NCI-H748 (cell line): ENCODE data around the gene SLBP.

Source experiments
- DNase-seq: peaks from one replicate; lab custom pipeline; 2025; ENCODE audit not compliant: unreplicated experiment; lab: John Stamatoyannopoulos, UW

The SLBP gene

DNA sequence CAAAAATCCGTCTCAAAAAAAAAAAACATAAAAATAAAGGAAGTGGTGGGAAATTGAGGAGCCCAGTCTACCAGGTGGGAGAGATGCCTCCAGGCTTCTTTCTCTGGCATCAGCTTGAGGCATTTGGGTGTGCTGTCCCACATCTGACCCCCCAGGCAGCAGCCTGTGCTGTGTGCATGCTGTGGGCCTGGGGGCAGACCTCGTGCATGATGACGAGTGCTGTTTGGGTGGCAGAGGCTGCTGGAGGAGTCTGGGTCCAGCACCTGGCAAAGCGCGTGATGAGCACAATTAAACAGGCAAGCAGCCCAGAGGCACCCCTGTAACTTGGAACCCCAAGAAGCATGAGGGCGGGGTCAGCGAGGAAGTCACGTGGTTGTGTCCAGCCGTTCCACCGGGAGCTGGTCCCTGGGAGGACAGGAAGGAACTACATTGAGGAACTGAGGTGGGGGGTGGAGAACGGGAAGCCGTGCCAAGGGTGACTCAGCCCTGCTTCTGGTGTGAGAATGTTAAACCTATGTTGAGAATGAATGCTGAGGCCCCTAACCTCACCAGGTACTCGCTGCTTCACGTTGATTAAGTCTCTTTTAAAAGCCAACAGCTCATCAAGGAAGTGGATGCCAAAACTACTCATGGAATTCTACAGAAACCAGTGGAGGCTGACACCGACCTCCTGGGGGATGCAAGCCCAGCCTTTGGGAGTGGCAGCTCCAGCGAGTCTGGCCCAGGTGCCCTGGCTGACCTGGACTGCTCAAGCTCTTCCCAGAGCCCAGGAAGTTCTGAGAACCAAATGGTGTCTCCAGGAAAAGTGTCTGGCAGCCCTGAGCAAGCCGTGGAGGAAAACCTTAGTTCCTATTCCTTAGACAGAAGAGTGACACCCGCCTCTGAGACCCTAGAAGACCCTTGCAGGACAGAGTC is 15.3 kb upstream of the SLBP start:
- no peak for DNase-seq

DNA sequence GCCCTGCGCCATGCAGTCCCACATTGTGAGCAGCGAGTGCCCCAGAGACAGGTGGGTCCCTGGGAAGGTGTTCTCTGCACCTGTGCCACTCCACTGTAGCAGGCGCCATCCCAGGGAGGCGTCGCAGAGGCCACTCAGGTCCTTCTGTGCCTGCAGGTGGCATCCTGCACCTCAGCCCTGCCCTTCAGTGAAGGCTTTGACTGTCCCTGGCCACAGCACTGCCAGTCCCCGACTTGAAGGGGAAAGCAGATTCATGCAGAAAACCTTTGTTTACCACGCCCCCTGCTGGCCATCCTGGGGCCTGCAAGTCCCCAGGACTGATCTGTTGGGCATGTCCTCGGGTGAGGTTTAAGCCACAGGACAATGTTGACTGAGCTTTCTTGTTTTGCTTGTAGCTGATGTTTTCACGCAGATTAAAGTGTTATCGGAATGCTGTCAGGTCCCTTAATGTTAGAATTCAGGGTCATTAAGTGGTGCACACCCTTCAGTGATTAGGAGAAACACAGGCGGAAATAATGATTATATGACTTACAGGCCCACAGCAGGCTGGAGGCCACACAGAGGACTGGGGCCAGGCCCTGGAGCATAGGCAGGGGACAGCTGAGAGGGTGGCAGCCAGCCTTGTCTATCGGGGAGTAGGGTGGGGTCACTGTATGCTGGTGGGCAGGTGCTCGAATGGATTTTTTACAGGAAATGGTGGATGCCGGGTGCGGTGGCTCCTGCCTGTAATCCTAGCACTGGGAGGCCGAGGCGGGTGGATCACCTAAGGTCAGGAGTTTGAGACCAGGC is 14.2 kb upstream of the SLBP start:
- peak; percentile 48 for DNase-seq

GRCh38 chr4:1725521-1725920 is 13.4 kb upstream of the SLBP start:
- no peak for DNase-seq

DNA sequence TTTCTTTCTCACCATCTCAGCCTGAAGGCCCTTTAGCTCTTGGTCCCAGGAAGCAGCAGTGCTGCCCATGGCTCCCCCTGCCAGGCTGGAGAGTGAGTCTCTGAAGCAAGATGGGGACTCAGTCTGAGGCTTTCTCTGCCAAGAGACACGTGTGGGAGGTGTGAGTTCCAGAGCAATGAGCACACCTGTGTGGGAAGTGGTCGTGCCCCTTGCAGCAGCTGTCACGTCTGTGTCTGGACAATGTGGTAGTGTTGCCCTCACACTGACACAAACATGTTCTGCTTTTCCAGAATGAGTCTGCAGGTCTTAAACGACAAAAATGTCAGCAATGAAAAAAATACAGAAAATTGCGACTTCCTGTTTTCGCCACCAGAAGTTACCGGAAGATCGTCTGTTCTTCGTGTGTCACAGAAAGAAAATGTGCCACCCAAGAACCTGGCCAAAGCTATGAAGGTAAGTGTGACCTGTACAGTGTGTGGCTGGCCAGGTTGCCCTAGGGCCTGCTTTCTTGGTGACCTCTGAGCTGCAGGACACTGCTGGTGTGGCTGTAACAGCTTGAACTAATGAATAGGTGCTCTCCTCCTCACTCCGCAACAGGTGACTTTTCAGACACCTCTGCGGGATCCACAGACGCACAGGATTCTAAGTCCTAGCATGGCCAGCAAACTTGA is 11.1 kb upstream of the SLBP start:
- no peak for DNase-seq

GRCh38 chr4:1722551-1723118 is 10.5 kb upstream of the SLBP start:
- DNase-seq: no peak

- DNase-seq: no peak
These were observed 9.8 kb upstream of the SLBP start for GRCh38 chr4:1721666-1722550.

- peak; percentile 90 for DNase-seq
These were observed 9.0 kb upstream of the SLBP start, which contains the start of the genes TACC3 and TMEM129 for GRCh38 chr4:1721003-1721665. TACC3 (plus strand) TSS chr4:1721521; CDS start chr4:1723422, 1,901 bp downstream. TMEM129 (minus strand) TSS chr4:1721323; CDS start chr4:1720837, 486 bp downstream.

DNA sequence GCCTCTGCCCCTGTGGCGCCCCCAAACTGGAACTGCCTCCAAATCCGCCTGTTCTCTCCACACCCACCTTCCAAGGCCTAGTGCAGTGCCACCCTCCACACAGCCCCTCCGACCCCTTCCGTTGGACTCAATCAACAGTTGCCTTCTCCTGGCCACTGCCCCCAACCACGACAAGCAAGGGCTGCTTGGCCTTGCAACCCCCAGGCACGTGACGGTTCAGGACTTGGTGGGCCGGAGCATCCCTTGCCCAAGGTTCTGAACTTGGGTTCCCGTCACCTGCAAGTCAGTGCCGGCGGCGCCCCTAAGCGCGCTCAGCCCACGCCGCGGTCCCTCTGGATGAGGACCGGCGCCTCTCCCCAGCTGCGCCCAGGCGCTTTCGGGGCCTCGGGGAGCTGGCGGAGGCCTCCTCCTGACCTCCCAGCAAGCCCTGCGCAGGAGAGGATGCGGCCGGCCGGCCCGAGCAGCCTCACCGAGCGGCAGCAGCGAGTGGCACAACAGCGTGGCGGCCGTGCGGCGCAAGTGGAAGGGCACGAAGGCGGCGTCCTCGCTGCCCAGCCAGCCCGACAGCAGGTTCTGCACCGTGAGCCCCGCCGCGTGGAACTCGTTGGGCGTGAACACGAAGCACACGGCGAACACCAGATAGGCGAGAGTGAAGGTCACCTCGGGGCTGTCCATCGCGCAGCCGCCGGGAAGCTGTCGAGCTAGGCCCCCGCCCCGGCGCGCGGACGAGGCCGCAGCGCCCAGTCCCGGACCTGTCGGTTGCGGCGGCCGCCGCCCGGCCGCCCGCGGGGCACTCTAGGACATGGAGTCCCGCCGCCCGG is 8.3 kb upstream of the SLBP start:
- DNase-seq: peak; percentile 36

DNA sequence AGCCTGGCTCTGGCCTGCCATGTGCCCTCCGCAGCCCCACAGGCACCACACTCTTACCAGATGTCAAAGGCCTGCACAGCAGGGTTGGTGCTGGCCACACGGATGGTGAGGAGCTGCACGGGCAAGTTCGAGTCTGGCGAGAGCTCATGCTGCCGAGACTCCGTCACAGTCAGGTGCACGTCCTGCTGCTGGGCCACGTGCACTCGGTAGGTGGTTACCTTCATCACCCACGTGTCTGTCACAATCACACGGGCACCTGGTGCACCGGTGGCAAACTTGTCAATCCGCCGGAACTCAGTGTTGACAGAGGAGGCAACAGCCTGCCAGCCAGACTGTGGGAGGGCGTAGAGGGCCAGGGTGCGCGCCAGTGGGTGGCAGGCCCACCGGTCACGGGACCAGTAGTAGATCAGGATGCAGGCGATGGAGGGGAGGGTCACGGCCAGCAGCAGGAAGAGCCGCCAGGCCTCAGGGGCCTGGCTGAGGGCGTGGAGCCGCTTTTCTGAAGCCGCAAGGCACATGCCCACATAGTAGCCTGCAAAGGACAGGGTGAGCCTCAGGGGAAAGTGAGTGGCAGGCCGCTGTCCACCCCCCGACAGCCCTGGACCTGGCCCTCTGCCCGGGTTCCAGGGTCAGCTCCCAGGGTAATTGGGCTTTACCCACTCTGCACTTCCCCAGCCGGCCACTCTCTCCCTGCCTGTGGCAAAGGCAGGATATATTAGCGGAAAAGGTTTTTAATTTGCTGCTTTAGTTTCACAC is 6.2 kb upstream of the SLBP start:
- DNase-seq: no peak

DNA sequence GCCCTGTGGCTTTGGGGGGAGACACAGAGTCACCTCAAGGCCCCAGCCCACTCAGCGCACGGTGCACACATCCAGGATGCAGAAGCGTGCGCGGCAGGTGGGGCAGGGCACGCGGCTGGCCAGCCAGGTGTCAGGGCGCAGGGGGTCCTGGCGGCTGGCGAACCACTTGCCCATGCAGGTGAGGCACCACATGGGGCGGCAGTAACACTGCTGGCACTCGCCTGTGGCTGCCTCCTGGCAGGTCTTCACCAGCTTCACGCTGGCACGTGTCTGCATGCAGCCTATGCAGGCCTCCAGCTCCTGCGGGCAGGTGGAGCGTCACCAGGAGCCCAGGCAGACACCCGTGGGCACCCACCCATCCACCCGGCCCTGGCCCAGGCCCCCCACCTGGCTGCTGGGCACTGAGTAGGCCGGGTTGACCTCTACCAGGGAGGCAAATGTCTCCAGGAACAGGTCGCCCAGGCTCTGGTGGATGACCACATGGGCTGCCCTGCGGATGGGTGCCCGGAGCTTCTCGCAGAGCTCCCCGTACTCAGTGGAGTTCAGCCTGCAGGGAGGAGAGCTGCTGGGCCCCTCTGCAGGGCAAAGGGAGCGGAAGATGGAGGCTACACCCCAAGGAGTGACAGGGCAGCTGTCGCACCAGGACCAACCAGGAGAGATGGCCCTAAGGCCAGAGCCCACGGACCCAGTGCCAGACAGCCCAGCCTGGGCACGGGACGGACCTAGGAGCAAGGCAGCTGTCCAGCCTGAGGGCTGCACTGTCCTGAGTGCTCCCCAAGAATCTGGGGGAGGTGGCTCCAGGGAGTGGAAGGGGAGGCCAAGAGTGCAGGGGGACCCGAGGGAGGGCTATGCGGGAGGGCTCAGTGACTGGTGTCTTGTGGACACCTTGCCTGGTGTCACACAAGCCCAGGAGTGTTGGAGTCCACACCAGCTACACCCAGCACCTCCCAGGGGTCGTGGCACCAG is 5.3 kb upstream of the SLBP start:
- no peak for DNase-seq

DNA sequence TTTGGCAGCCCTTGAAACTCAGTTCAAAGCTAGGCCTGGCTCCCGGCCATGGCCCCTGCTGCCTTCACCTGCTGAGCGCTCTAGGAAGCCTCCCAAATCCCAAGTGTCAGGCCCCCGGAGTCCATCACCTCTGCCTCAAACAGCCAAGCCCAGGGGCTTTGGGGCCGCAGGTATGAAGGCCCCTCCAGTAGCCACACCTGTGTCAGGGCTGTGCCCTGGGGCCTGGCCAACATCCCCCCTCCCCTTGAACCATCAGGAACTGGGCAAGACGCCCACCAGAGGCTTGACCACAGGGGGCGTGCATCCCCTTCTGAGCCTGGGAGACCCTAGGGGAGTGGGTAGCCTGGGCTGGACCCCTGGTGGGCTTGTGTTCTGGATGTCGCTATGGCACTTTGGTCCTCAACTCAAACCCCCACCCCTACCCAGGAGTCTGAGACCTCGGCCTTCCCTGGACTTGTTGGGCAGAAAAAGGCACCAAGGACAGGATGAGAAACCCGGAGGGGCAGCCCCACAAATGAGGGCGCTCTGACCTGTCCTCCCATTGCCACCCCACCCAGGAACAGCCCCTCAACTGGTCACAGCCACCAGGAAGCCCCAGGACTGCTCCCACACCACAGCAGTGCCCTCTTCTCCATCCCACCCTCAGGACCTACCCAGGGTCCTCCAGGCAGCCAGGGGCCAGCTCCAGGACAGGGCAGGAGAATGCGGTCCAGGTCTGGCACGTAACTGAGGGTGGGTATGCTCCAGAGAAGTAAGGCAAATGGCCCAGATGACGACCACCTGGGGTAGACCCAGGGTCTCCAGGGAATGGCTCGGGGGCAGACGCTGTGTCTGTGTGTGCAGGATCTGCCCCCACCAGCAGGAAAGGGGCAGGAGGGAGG is 4.2 kb upstream of the SLBP start:
- DNase-seq: no peak

GRCh38 chr4:1715002-1715758 is 3.1 kb upstream of the SLBP start:
- DNase-seq: no peak

DNA sequence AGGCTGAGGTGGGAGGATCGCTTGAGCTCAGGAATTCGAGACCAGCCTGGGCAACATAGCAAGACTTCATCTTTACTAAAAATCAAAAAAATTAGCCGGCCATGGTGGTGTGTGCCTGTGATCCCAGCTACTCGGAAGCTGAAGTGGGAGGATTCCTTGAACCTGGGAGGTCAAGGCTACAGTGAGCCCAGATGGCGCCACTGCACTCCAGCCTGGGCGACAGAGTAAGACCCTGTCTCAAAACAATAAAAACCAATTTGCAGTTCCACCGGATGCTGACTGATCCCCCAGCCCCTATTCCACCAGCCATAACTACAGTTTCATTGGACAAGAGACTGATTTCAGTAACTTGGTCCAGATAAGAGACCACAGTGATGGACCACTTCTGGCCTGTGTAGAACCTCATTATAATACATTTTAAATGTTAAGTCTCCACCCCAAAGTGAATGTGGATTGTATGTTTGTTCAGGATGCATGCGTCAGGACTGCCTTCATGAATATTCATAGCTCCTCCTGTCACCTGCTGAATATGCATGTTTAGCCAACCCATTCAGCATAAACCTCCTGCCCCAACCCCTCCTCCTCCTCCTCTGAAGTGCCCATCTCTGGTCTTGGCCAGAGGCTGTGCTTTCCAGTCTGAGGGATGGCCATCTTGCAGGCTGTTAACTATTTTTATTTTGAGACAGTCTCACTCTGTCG is 2.3 kb upstream of the SLBP start:
- DNase-seq: no peak

DNA sequence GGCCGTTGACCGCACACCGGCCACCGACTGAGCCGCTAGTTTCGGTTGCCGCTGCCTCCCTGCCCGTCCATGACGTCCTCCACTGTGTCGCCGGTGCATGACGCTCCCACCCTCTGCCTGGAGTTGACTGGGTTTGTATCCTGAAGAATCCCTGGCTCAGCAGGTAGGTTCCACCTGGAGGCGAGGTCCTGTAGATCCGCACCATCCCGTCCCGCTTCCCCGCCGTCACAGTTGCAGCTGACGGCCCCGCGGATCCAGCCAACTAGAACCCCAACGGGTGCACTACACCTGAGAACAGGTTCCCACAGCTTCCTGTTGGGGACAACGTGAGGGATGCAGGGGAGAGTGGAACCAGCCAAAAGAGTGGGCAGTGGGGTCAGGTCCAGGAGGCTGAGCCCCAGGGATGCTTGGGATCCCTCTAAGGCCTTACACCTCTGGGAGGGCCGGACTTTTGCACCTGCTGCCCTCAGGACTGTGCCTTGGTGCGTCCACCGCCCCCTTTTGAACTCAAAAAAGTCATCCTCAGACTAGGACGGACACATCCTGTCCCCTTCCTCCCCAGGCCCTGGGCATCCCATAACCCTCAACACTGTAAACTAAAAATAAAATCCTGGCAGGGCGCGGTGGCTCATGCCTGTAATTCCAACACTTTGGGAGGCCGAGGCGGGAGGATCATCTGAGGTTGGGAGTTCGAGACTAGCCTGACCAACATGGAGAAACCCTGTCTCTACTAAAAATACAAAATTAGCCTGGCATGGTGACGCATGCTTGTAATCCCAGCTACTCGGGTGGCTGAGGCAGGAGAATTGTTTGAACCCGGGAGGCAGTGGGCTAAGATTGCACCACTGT is 1.1 kb upstream of the SLBP start:
- DNase-seq: peak; percentile 37
